GM23338 (cell line): ENCODE measurements around the gene EHF. TPM values are rescaled to one million over a fixed set of nuclear protein-coding genes. Genes with fewer than 3 reads are reported as not detected.

ENCODE experiments used
- ATAC-seq: fragments of 200-7000 bp; cut with Tn5 transposase; 3 replicates; pipeline ENCODE4 v1.9.1; 2020
- DNase-seq: peaks from one replicate; pipeline ENCODE4 v3.0.0-alpha.2; 2015; ENCODE audit warnings: low spot score
- H2AFZ ChIP-seq: fragments of 200-600 bp; sonication (generic); 2 replicates; pipeline ENCODE4 v1.8.0; 2016; ENCODE audit warnings: antibody characterized with exemption, mild to moderate bottlenecking, moderate library complexity
- H3F3A ChIP-seq: fragments of 200-600 bp; sonication (generic); replicated peaks from 2 replicates; pipeline ENCODE4 v1.8.0; 2017; ENCODE audit warnings: antibody characterized with exemption, mixed run types, low read depth
- H3K27ac ChIP-seq: fragments of 200-600 bp; sonication (generic); 2 replicates; pipeline ENCODE4 v1.6.1; 2016; ENCODE audit warnings: low read depth
- H3K27me3 ChIP-seq: fragments of 200-600 bp; sonication (generic); 2 replicates; pipeline ENCODE4 v1.8.0; 2016; ENCODE audit warnings: mild to moderate bottlenecking, mixed run types, moderate library complexity; ENCODE audit not compliant: insufficient read depth
- H3K36me3 ChIP-seq: fragments of 200-600 bp; sonication (generic); 2 replicates; pipeline ENCODE4 v1.8.0; 2016; ENCODE audit warnings: mild to moderate bottlenecking; ENCODE audit not compliant: insufficient read depth
- H3K4me1 ChIP-seq: fragments of 200-600 bp; sonication (generic); 2 replicates; pipeline ENCODE4 v1.8.0; 2016; ENCODE audit warnings: mild to moderate bottlenecking, moderate library complexity; ENCODE audit not compliant: insufficient read depth
- H3K4me2 ChIP-seq: fragments of 200-600 bp; sonication (generic); 2 replicates; pipeline ENCODE4 v1.7.1; 2017; ENCODE audit warnings: mixed run types
- H3K4me3 ChIP-seq: fragments of 200-600 bp; sonication (generic); 2 replicates; pipeline ENCODE4 v1.6.1; 2016; ENCODE audit warnings: mixed run types
- H3K79me2 ChIP-seq: fragments of 200-600 bp; sonication (generic); replicated peaks from 2 replicates; pipeline ENCODE4 v1.8.0; 2017; ENCODE audit warnings: mild to moderate bottlenecking; ENCODE audit not compliant: insufficient read depth
- H3K9me2 ChIP-seq: fragments of 200-600 bp; sonication (generic); 2 replicates; pipeline ENCODE4 v1.8.0; 2017; ENCODE audit not compliant: insufficient read depth
- H4K20me1 ChIP-seq: fragments of 200-600 bp; sonication (generic); replicated peaks from 2 replicates; pipeline ENCODE4 v1.8.0; 2017; ENCODE audit warnings: mild to moderate bottlenecking; ENCODE audit not compliant: insufficient read depth
- H3K27ac Mint-ChIP-seq: 2 replicates; pipeline ENCODE4 v1.8.0; 2020; ENCODE audit warnings: inconsistent platforms, mild to moderate bottlenecking, moderate library complexity, mixed read lengths
- H3K27me3 Mint-ChIP-seq: 3 replicates; pipeline ENCODE4 v1.8.0; 2022; ENCODE audit warnings: low read depth, mild to moderate bottlenecking, moderate library complexity, mixed read lengths, inconsistent platforms; ENCODE audit not compliant: insufficient read depth, poor library complexity
- H3K36me3 Mint-ChIP-seq: 3 replicates; pipeline ENCODE4 v1.8.0; 2021; ENCODE audit warnings: low read depth, mild to moderate bottlenecking, inconsistent platforms, moderate library complexity, mixed read lengths
- H3K4me1 Mint-ChIP-seq: 3 replicates; pipeline ENCODE4 v1.8.0; 2020; ENCODE audit warnings: mild to moderate bottlenecking, inconsistent platforms, mixed read lengths
- H3K4me3 Mint-ChIP-seq: 3 replicates; pipeline ENCODE4 v1.8.0; 2021; ENCODE audit warnings: moderate library complexity, mild to moderate bottlenecking, inconsistent platforms, mixed read lengths
- H3K9me3 Mint-ChIP-seq: 3 replicates; pipeline ENCODE4 v1.8.0; 2020; ENCODE audit warnings: moderate library complexity, mild to moderate bottlenecking, inconsistent platforms, mixed read lengths
- CREB1 ChIP-seq: fragments of 250-450 bp; sonication (Bioruptor Pico); IDR thresholded peaks from 2 replicates; pipeline ENCODE4 v1.5.0; 2020; ENCODE audit warnings: low read depth, mild to moderate bottlenecking, moderate library complexity
- EZH2 ChIP-seq: fragments of 200-600 bp; sonication (generic); IDR thresholded peaks from one replicate; pipeline ENCODE4 v1.8.0; 2017; ENCODE audit warnings: antibody characterized with exemption, mild to moderate bottlenecking, low read depth; ENCODE audit not compliant: unreplicated experiment
- EZH2phosphoT487 ChIP-seq: fragments of 200-600 bp; sonication (generic); IDR thresholded peaks from one replicate; pipeline ENCODE4 v1.8.1; 2018; ENCODE audit warnings: antibody characterized with exemption; ENCODE audit not compliant: unreplicated experiment
- JUNB ChIP-seq: IDR thresholded peaks from one replicate; pipeline ENCODE4 v1.6.1; 2016; ENCODE audit warnings: antibody characterized with exemption; ENCODE audit not compliant: unreplicated experiment
- NANOG ChIP-seq: IDR thresholded peaks from 2 replicates; pipeline ENCODE4 v1.6.1; 2016; ENCODE audit warnings: antibody characterized with exemption, borderline replicate concordance
- POLR2AphosphoS5 ChIP-seq: IDR thresholded peaks from 2 replicates; pipeline ENCODE4 v1.6.1; 2016; ENCODE audit warnings: antibody characterized with exemption, low read depth
- STAT1 ChIP-seq: IDR thresholded peaks from one replicate; pipeline ENCODE4 v1.6.1; 2016; ENCODE audit warnings: antibody characterized with exemption; ENCODE audit not compliant: unreplicated experiment
- ZNF114 ChIP-seq: fragments of 250-450 bp; sonication (Bioruptor Pico); IDR thresholded peaks from 2 replicates; pipeline ENCODE4 v1.5.0; 2020; ENCODE audit warnings: mild to moderate bottlenecking, moderate library complexity
- ZNF331 ChIP-seq: fragments of 250-450 bp; sonication (Bioruptor Pico); IDR thresholded peaks from 2 replicates; pipeline ENCODE4 v1.5.0; 2020; ENCODE audit warnings: low read depth, mild to moderate bottlenecking, moderate library complexity
- polyA plus RNA-seq: library from polyadenylated mRNA; unstranded; fragments of >200 nt; fragmentation: Nextera tagmentation; extraction: Ambion mirVana; gene quantifications from 2 replicates; pipeline ENCODE4 v1.2.1, GENCODE V29; 2016
- total RNA-seq: library from RNA; depleted of rRNA; stranded (reverse); fragments of >200 nt; shearing (Covaris generic); gene quantifications from 2 replicates; pipeline ENCODE4 v1.2.3, GENCODE V29; 2014
- TF ChIP-seq, protein P1 (sequence below), 2 experiments: fragments of 200-600 bp in 1 of 2; sonication (generic) in 1 of 2; conservative IDR thresholded peaks; 2 replicates each; pipeline versions ENCODE4 v1.5.1 to v1.6.1; 2016 to 2017; ENCODE audit warnings: antibody characterized with exemption in 2 of 2, low read depth in 2 of 2, mild to moderate bottlenecking in 2 of 2, moderate library complexity in 1 of 2
- TF ChIP-seq, protein P2 (sequence below): IDR thresholded peaks from 2 replicates; pipeline ENCODE4 v1.6.1; 2016; ENCODE audit warnings: antibody characterized with exemption

EHF gene
- total and polyA plus RNA-seq, 2 experiments from 2014 or later, result not detected

DNA sequence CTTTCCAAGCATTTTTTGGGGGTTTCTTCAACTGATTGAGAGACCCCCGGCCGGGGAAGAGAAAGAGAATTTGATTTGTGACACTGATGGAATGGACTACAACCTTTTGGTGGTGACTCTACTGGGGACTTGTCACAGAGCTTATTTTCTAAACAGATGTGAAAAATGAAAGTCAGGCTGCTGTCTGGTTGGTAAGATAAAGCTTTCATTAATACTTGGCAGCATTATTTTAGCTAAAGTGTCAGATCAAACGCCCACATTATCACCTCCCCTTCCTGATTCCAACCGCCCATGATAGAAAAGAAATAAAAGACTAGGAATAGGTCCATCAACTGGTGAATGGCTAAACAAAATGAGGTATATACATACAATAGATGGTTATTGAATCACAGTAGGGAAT lies 45.6 kb upstream of the EHF start:
- H3K27ac ChIP-seq, result no peak overlapping the region
- no peak for ATAC-seq
- H3K4me3 ChIP-seq, result no peak overlapping the region
- no peaks in the 10 kb centered on the region for H3K36me3 ChIP-seq
- H3K79me2 ChIP-seq, result no peaks in the 10 kb centered on the region
- H3K4me2 ChIP-seq, result no peak overlapping the region
- no peaks in the 10 kb centered on the region for H3K9me3 Mint-ChIP-seq
- no peak overlapping the region for H2AFZ ChIP-seq
- H3K4me1 Mint-ChIP-seq, result no peaks in the 10 kb centered on the region; the same call in 2 of the 3 replicates
- no peaks in the 10 kb centered on the region for H3F3A ChIP-seq
- H3K4me1 ChIP-seq, result no peaks in the 10 kb centered on the region; the same call in 1 of the 2 replicates
- H4K20me1 ChIP-seq, result no peaks in the 10 kb centered on the region
- H3K27ac Mint-ChIP-seq, result no peak overlapping the region
- no peaks in the 10 kb centered on the region for H3K27me3 ChIP-seq
- H3K4me3 Mint-ChIP-seq, result no peak overlapping the region
- H3K36me3 Mint-ChIP-seq, result no peaks in the 10 kb centered on the region
- H3K27me3 Mint-ChIP-seq, result peaks cover under 1% of the 10 kb centered on the region
- no peak for DNase-seq
- no peaks in the 10 kb centered on the region for H3K9me2 ChIP-seq
- TF ChIP-seq NANOG, result no peak

DNA sequence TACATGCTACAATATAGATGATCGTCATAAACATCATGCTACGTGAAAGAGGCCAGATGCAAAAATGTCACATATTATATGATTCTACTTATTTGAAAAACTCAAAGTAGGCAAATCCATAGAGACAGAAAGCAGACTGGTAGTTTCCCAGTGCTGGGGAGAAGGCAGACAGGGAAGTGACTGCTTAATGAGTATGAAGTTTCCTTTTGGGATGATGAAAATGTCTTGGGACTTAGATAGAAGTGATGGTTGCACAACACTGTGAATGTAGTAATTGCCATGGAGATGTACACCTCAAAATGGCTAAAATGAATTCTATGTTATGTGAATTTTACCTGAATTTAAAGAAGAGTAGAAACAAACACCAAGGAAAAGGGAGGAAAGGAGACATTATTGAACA lies 45.2 kb upstream of the EHF start:
- Histone ChIP-seq H4K20me1 (no peaks in the 10 kb centered on the region), H3F3A (no peaks in the 10 kb centered on the region), H3K27ac (no peak overlapping the region), H3K4me2 (no peak overlapping the region), H3K4me3 (no peak overlapping the region), H3K9me2 (no peaks in the 10 kb centered on the region), H2AFZ (no peak overlapping the region), H3K4me1 (no peaks in the 10 kb centered on the region; the same call in 1 of the 2 replicates), H3K27me3 (no peaks in the 10 kb centered on the region), H3K36me3 (no peaks in the 10 kb centered on the region), H3K79me2 (no peaks in the 10 kb centered on the region)
- Mint-ChIP-seq H3K36me3 (no peaks in the 10 kb centered on the region), H3K9me3 (no peaks in the 10 kb centered on the region), H3K4me1 (no peaks in the 10 kb centered on the region; the same call in 2 of the 3 replicates), H3K27ac (no peak overlapping the region), H3K4me3 (no peak overlapping the region), H3K27me3 (peaks cover 2% of the 10 kb centered on the region)
- no peak for DNase-seq
- TF ChIP-seq, protein P1, sequence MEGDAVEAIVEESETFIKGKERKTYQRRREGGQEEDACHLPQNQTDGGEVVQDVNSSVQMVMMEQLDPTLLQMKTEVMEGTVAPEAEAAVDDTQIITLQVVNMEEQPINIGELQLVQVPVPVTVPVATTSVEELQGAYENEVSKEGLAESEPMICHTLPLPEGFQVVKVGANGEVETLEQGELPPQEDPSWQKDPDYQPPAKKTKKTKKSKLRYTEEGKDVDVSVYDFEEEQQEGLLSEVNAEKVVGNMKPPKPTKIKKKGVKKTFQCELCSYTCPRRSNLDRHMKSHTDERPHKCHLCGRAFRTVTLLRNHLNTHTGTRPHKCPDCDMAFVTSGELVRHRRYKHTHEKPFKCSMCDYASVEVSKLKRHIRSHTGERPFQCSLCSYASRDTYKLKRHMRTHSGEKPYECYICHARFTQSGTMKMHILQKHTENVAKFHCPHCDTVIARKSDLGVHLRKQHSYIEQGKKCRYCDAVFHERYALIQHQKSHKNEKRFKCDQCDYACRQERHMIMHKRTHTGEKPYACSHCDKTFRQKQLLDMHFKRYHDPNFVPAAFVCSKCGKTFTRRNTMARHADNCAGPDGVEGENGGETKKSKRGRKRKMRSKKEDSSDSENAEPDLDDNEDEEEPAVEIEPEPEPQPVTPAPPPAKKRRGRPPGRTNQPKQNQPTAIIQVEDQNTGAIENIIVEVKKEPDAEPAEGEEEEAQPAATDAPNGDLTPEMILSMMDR (conservative IDR thresholded peaks at IDR 0.05; ENCODE audit: low read depth in 2 of 2), result no peak
- ATAC-seq, result no peak

DNA sequence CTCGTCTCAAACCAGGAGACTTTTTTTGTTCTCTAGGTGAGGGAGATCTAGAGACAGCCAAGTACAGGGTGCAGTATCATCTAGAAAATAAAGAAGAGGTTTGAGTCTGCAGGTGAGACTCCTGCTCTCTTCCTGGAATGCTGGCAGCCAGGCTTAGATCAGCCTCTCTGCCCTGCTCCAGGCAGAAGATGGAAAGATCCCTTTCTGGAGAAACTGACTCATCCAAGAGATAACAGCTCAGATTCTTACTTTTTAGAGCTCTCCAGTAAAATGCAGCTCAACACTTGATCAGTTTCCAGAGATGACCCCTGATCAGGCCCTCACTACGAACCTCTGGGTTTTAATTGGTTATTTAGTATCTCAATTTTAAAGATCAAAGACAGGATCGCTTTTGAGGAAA lies 44.6 kb upstream of the EHF start:
- peaks cover 3% of the 10 kb centered on the region for H3K27me3 Mint-ChIP-seq
- no peak overlapping the region for H3K27ac ChIP-seq
- no peaks in the 10 kb centered on the region for H3K79me2 ChIP-seq
- no peaks in the 10 kb centered on the region; the same call in 1 of the 2 replicates for H3K4me1 ChIP-seq
- no peak for TF ChIP-seq POLR2AphosphoS5
- no peak for TF ChIP-seq NANOG
- TF ChIP-seq EZH2, result no peak
- no peak for TF ChIP-seq STAT1
- TF ChIP-seq, protein P1 (conservative IDR thresholded peaks at IDR 0.05; ENCODE audit: low read depth in 2 of 2), result no peak
- TF ChIP-seq JUNB, result no peak
- TF ChIP-seq, protein P2, sequence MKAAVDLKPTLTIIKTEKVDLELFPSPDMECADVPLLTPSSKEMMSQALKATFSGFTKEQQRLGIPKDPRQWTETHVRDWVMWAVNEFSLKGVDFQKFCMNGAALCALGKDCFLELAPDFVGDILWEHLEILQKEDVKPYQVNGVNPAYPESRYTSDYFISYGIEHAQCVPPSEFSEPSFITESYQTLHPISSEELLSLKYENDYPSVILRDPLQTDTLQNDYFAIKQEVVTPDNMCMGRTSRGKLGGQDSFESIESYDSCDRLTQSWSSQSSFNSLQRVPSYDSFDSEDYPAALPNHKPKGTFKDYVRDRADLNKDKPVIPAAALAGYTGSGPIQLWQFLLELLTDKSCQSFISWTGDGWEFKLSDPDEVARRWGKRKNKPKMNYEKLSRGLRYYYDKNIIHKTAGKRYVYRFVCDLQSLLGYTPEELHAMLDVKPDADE, result no peak
- TF ChIP-seq ZNF114, result no peak
- TF ChIP-seq CREB1 (CRISPR knock-in tag), result no peak
- TF ChIP-seq ZNF331 (CRISPR knock-in tag), result no peak
- no peak for TF ChIP-seq EZH2phosphoT487
- no peak for ATAC-seq
- no peak overlapping the region for H2AFZ ChIP-seq
- H4K20me1 ChIP-seq, result no peaks in the 10 kb centered on the region
- no peaks in the 10 kb centered on the region for H3K36me3 Mint-ChIP-seq
- H3F3A ChIP-seq, result no peaks in the 10 kb centered on the region
- H3K9me3 Mint-ChIP-seq, result no peaks in the 10 kb centered on the region
- H3K27me3 ChIP-seq, result no peaks in the 10 kb centered on the region
- no peak overlapping the region for H3K4me3 Mint-ChIP-seq
- H3K4me3 ChIP-seq, result no peak overlapping the region
- DNase-seq, result no peak
- H3K36me3 ChIP-seq, result no peaks in the 10 kb centered on the region
- no peak overlapping the region for H3K4me2 ChIP-seq
- no peaks in the 10 kb centered on the region for H3K9me2 ChIP-seq
- H3K27ac Mint-ChIP-seq, result no peak overlapping the region
- no peaks in the 10 kb centered on the region; the same call in 2 of the 3 replicates for H3K4me1 Mint-ChIP-seq
